BLaER1 treated with 17β-estradiol and CSF1 and Interleukin-3, amounts not matched to agents 10 nM and 100 nM (cell line): ENCODE data around the gene CTSC.

Experiments used
- H3K27ac ChIP-seq, 11 experiments: shearing (Covaris generic); formaldehyde crosslinking; 2 replicates each; pipeline ENCODE4 v1.8.1; 2022
- H3K27me3 ChIP-seq, 11 experiments: shearing (Covaris generic); formaldehyde crosslinking; 2 replicates each; pipeline ENCODE4 v1.8.1; 2022
- H3K36me3 ChIP-seq, 11 experiments: shearing (Covaris generic); formaldehyde crosslinking; 2 replicates each; pipeline ENCODE4 v1.8.1; 2022
- H3K4me1 ChIP-seq, 10 experiments: shearing (Covaris generic); formaldehyde crosslinking; 2 replicates each; pipeline ENCODE4 v1.8.1; 2022
- H3K4me2 ChIP-seq, 11 experiments: shearing (Covaris generic); formaldehyde crosslinking; 2 replicates each; pipeline ENCODE4 v1.8.1; 2022
- H3K4me3 ChIP-seq, 10 experiments: shearing (Covaris generic); formaldehyde crosslinking; 2 replicates each; pipeline ENCODE4 v1.8.1; 2022
- H3K9ac ChIP-seq, 11 experiments: shearing (Covaris generic); formaldehyde crosslinking; 2 replicates each; pipeline ENCODE4 v1.8.1; 2022
- H3K9me3 ChIP-seq, 11 experiments: shearing (Covaris generic); formaldehyde crosslinking; replicated peaks in 1 of 11; 2 replicates each; pipeline ENCODE4 v1.8.1; 2022
- H4K20me1 ChIP-seq, 11 experiments: shearing (Covaris generic); formaldehyde crosslinking; 2 replicates each; pipeline ENCODE4 v1.8.1; 2022
- Cebpa-rat ChIP-seq, 11 experiments: shearing (Covaris generic); IDR thresholded peaks; 2 replicates each; pipeline ENCODE4 v1.8.1; 2022

The CTSC gene

DNA sequence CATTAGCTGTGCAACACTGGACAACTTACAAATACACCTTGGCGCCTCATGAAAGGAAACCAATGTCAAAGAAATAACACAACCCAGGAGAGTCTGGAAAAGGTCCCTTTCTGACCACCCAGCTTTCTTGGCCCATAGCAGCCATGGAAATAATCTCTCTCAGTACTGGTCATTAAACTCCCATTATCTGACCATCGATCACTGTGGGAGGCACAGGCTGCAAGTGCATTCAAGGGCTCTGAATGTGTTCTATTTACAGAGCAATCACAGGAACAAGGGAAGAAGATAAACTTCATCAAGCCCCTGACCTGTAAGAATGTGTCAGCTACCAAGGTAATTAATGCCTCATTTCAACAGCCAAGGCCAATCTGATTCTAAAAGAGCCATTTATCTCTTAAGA lies 40.1 kb downstream of the CTSC start:
- H3K36me3 ChIP-seq: peaks cover 97 to 100% (median 99%) of the 10 kb centered on the region in 11 experiments
- peaks cover 0 to 23% (median 0%) of the 10 kb centered on the region in 10 experiments; a peak in 2 of 20 replicates for H3K4me1 ChIP-seq
- H3K27ac ChIP-seq: no peak overlapping the region
- no peak overlapping the region for H3K4me3 ChIP-seq
- no peaks in the 10 kb centered on the region for H3K9me3 ChIP-seq
- no peak for TF ChIP-seq Cebpa-rat (IDR thresholded peaks at IDR 0.05)
- H3K4me2 ChIP-seq: no peak overlapping the region
- no peaks in the 10 kb centered on the region for H3K27me3 ChIP-seq
- H3K9ac ChIP-seq: no peak overlapping the region
- peaks cover 10 to 98% (median 68%) of the 10 kb centered on the region in 11 experiments; a peak in 19 of 22 replicates for H4K20me1 ChIP-seq

DNA sequence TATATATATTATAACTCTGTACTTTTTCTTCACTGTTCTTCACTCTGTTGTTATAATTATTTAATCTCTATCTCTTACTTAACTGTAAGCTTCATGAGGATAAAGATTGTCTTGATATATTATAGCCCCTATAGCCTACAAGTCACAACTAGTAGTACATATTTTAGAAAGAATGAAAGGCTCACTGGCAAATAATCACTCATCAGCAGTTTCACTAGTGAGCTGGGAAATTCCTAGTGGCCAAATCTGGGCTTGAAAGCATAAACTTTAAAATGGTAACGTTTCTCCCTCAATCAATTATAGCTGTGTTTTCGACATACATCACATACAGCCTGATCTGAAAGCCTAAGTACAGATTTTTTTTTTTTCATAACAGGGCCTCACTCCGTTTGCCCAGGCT lies 42.5 kb downstream of the CTSC start:
- Histone ChIP-seq H3K27ac (no peak overlapping the region), H3K4me1 (peaks cover 0 to 23% (median 0%) of the 10 kb centered on the region in 10 experiments; a peak in 2 of 20 replicates), H3K36me3 (peaks cover 93 to 100% (median 96%) of the 10 kb centered on the region in 11 experiments), H3K9me3 (no peaks in the 10 kb centered on the region), H3K4me2 (no peak overlapping the region), H3K27me3 (no peaks in the 10 kb centered on the region), H4K20me1 (peaks cover 4 to 82% (median 47%) of the 10 kb centered on the region in 11 experiments; a peak in 17 of 22 replicates), H3K9ac (no peak overlapping the region), H3K4me3 (no peak overlapping the region)
- no peak for TF ChIP-seq Cebpa-rat (IDR thresholded peaks at IDR 0.05)

DNA sequence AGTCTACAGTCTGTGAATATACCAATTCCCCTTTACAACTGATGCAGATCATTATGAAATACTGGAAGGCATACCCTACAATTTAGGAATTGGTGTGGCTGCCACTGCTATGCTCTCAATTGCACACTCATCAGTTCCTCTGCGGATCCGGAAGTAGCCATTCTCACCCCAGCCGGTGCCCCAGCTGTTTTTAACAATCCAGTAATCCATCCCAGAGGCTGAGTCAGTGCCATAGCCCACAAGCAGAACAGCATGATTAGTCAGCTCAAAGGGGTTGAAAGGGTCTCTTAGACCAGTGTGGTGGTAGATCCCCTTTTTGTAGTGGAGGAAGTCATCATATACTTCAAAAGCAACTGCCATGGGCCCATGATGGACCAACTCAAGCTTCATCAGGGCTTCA lies 43.6 kb downstream of the CTSC start:
- Histone ChIP-seq H3K27ac (no peak overlapping the region), H4K20me1 (peaks cover 4 to 74% (median 40%) of the 10 kb centered on the region in 11 experiments; a peak in 17 of 22 replicates), H3K27me3 (no peaks in the 10 kb centered on the region), H3K36me3 (peaks cover 92 to 100% (median 95%) of the 10 kb centered on the region in 11 experiments), H3K9ac (no peak overlapping the region), H3K4me1 (peaks cover 0 to 23% (median 0%) of the 10 kb centered on the region in 10 experiments; a peak in 3 of 20 replicates), H3K9me3 (no peaks in the 10 kb centered on the region), H3K4me3 (no peak overlapping the region), H3K4me2 (no peak overlapping the region)
- TF ChIP-seq Cebpa-rat (IDR thresholded peaks at IDR 0.05): no peak

GRCh38 chr11:88292171-88292843 lies 45.2 kb downstream of the CTSC start:
- no peak for TF ChIP-seq Cebpa-rat (IDR thresholded peaks at IDR 0.05)
- H3K4me1 ChIP-seq: peaks cover 0 to 14% (median 0%) of the 10 kb centered on the region in 10 experiments; a peak in 2 of 20 replicates
- no peak overlapping the region for H3K4me3 ChIP-seq
- H3K27me3 ChIP-seq: no peaks in the 10 kb centered on the region
- peaks cover 92 to 100% (median 95%) of the 10 kb centered on the region in 11 experiments for H3K36me3 ChIP-seq
- H3K27ac ChIP-seq: no peak overlapping the region
- H4K20me1 ChIP-seq: peaks cover under 1 to 58% (median 25%) of the 10 kb centered on the region in 11 experiments; a peak in 17 of 22 replicates
- no peak overlapping the region for H3K9ac ChIP-seq
- no peaks in the 10 kb centered on the region for H3K9me3 ChIP-seq
- H3K4me2 ChIP-seq: no peak overlapping the region

DNA sequence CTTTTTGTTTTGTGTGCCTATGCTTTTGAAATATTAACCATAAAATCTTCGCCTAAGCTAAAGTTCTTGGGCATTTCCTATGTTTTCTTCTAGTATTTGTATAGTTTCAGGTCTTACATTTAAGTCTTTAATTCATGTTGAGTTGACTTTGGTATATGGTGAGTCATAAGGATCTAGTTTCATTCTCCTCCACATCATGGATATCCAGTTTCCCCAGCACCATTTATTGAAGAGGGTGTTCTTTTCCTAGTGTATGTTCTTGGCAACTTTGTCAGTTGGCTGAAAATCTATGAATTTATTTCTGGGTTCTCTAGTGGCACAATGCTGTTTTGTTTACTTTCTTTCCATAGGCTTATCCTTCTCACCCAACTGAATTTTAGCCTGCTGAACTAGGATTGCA lies 49.0 kb downstream of the CTSC start:
- Histone ChIP-seq H3K36me3 (peaks cover 74 to 100% (median 92%) of the 10 kb centered on the region in 11 experiments), H3K9me3 (no peaks in the 10 kb centered on the region), H3K4me2 (no peak overlapping the region), H3K4me1 (peaks cover 0 to 9% (median 0%) of the 10 kb centered on the region in 10 experiments; a peak in 1 of 20 replicates), H3K4me3 (no peak overlapping the region), H4K20me1 (peaks cover 0 to 53% (median under 1%) of the 10 kb centered on the region in 11 experiments; a peak in 10 of 22 replicates), H3K27me3 (no peaks in the 10 kb centered on the region), H3K27ac (no peak overlapping the region), H3K9ac (no peak overlapping the region)
- TF ChIP-seq Cebpa-rat (IDR thresholded peaks at IDR 0.05): no peak

DNA sequence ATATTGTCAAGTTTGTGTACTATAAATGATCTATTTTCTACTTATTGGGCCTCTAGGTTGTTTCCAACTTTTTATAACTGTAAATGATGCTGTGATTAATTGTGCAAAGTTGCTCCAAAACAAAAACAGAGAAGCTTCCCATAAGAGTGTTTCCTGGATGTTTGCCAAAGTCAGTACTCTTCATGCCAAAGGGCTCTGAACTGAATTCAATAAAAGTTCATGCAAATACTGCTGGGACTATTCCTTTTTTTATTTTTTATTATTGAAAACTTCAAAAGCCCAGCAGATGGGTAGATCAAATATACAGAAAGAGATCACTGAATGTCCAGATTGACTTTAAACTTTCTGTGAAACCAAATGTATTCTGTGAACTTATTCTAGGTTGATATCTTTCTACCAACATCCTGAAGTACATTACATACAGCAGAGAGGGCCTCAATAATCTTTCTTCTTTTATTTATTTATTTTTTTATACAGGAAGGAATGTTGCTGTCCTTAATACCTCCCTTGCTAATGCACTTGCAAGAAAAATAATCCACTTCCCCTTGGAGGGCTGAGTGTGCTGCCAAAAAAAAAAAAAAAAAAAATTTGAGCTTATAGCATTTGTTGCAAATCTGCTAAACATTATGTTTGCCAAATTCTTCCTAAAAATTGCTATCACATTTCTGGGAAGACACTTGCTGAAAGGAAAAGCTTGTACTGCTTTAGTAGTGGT lies 53.0 kb downstream of the CTSC start:
- H4K20me1 ChIP-seq: peaks cover 0 to 33% (median 0%) of the 10 kb centered on the region in 11 experiments; a peak in 7 of 22 replicates
- H3K36me3 ChIP-seq: peaks cover 48 to 89% (median 71%) of the 10 kb centered on the region in 11 experiments
- no peak overlapping the region for H3K4me2 ChIP-seq
- H3K27ac ChIP-seq: no peak overlapping the region
- H3K9me3 ChIP-seq: no peaks in the 10 kb centered on the region
- TF ChIP-seq Cebpa-rat (IDR thresholded peaks at IDR 0.05): no peak
- peaks cover 0 to 9% (median 0%) of the 10 kb centered on the region in 10 experiments; a peak in 1 of 20 replicates for H3K4me1 ChIP-seq
- H3K27me3 ChIP-seq: no peaks in the 10 kb centered on the region
- no peak overlapping the region for H3K9ac ChIP-seq
- H3K4me3 ChIP-seq: no peak overlapping the region

- Histone ChIP-seq H3K27ac (no peak overlapping the region), H3K4me3 (no peak overlapping the region), H3K9ac (no peak overlapping the region), H3K36me3 (peaks cover 43 to 88% (median 60%) of the 10 kb centered on the region in 11 experiments), H3K4me2 (no peak overlapping the region), H3K4me1 (0 out of 20 replicates have a peak, but pooled peaks cover 0 to 9% (median 0%) of the 10 kb centered on the region in 10 experiments), H4K20me1 (peaks cover 0 to 33% (median 0%) of the 10 kb centered on the region in 11 experiments; a peak in 6 of 22 replicates), H3K9me3 (no peaks in the 10 kb centered on the region), H3K27me3 (no peaks in the 10 kb centered on the region)
- TF ChIP-seq Cebpa-rat (IDR thresholded peaks at IDR 0.05): no peak
Measured at GRCh38 chr11:88282747-88283515, 54.6 kb downstream of the CTSC start.

DNA sequence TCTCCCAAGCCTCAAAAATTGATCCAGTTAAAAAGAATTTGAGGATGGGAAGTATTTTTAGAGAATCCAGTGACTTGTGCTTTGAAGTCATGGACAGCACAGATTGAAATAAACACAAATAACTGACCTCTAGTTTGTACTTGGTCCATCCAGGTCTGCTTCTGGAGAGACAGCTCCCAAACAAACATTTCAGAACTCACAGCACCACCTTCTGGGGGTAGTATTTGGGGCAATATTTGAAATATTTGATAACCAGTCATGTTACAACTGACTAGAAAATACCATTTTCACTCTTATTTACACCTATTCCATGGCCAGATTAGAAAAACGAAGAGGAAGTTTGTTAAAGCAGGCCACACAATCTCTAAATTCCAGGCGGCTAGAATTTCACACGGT lies 56.2 kb downstream of the CTSC start:
- no peak overlapping the region for H3K9ac ChIP-seq
- no peaks in the 10 kb centered on the region for H3K9me3 ChIP-seq
- peaks cover 29 to 80% (median 49%) of the 10 kb centered on the region in 11 experiments for H3K36me3 ChIP-seq
- no peak for TF ChIP-seq Cebpa-rat (IDR thresholded peaks at IDR 0.05)
- peaks cover 0 to 22% (median 0%) of the 10 kb centered on the region in 11 experiments; a peak in 6 of 22 replicates for H4K20me1 ChIP-seq
- H3K27me3 ChIP-seq: no peaks in the 10 kb centered on the region
- H3K27ac ChIP-seq: no peak overlapping the region
- H3K4me3 ChIP-seq: no peak overlapping the region
- no peak overlapping the region for H3K4me2 ChIP-seq
- 0 out of 20 replicates have a peak, but pooled peaks cover 0 to 9% (median 0%) of the 10 kb centered on the region in 10 experiments for H3K4me1 ChIP-seq
